PC-9 (cell line): Measurements from ENCODE around the gene MSL1. TPM values are rescaled to one million over a fixed set of nuclear protein-coding genes. Genes with fewer than 3 reads are reported as not detected.

ENCODE experiments used
- BruUV-seq: library from RNA; stranded (reverse); fragments of 400-500 nt; replicated peaks from 2 replicates; lab custom pipeline; 2021; lab: Mats Ljungman, UMichigan
- CTCF ChIA-PET: fragments of 300-600 bp; sonication (Branson Sonifier 250); formaldehyde crosslinking; loops from one replicate; lab custom pipeline; 2022; ENCODE audit warnings: antibody characterized with exemption; lab: Charles Lee
- POLR2A ChIA-PET: fragments of 300-600 bp; sonication (Branson Sonifier 250); formaldehyde crosslinking; loops from one replicate; lab custom pipeline; 2022; ENCODE audit warnings: antibody characterized with exemption; ENCODE audit not compliant: unreplicated experiment; lab: Charles Lee
- DNase-seq, 2 experiments: peaks; one replicate each; pipeline versions ENCODE4 v3.0.0 to v3.0.0-alpha.2; 2015 to 2022; ENCODE audit warnings: mixed read lengths in 1 of 2
- H2AFZ ChIP-seq: fragments of 200-600 bp; sonication (generic); 2 replicates; pipeline ENCODE4 v1.8.1; 2017; ENCODE audit warnings: antibody characterized with exemption
- H3F3A ChIP-seq: fragments of 200-600 bp; sonication (generic); 2 replicates; pipeline ENCODE4 v1.8.1; 2017; ENCODE audit warnings: antibody characterized with exemption, mild to moderate bottlenecking, low read depth; ENCODE audit not compliant: insufficient read depth
- H3K27ac ChIP-seq: fragments of 200-600 bp; sonication (generic); 2 replicates; pipeline ENCODE4 v1.6.1; 2016; ENCODE audit warnings: mixed run types
- H3K27me3 ChIP-seq: fragments of 200-600 bp; sonication (generic); 2 replicates; pipeline ENCODE4 v1.6.1; 2016; ENCODE audit warnings: low read depth, mixed run types; ENCODE audit not compliant: insufficient read depth
- H3K36me3 ChIP-seq: fragments of 200-600 bp; sonication (generic); 2 replicates; pipeline ENCODE4 v1.6.1; 2016; ENCODE audit warnings: low read depth, mixed run types
- H3K4me1 ChIP-seq: fragments of 200-600 bp; sonication (generic); replicated peaks from 2 replicates; pipeline ENCODE4 v1.6.1; 2016; ENCODE audit warnings: mixed run types; ENCODE audit not compliant: insufficient read depth
- H3K4me2 ChIP-seq: fragments of 200-600 bp; sonication (generic); 2 replicates; pipeline ENCODE4 v1.6.1; 2017; ENCODE audit warnings: mixed run types
- H3K4me3 ChIP-seq: fragments of 200-600 bp; sonication (generic); 2 replicates; pipeline ENCODE4 v1.6.1; 2016; ENCODE audit warnings: mixed run types
- H3K79me2 ChIP-seq: fragments of 200-600 bp; sonication (generic); 2 replicates; pipeline ENCODE4 v1.6.1; 2017; ENCODE audit warnings: low read depth, mixed run types
- H3K9me2 ChIP-seq: fragments of 200-600 bp; sonication (generic); 2 replicates; pipeline ENCODE4 v1.8.1; 2017; ENCODE audit warnings: mild to moderate bottlenecking; ENCODE audit not compliant: insufficient read depth
- H3K9me3 ChIP-seq: fragments of 200-600 bp; sonication (generic); 2 replicates; pipeline ENCODE4 v1.8.1; 2016; ENCODE audit warnings: low read depth; ENCODE audit not compliant: insufficient read depth
- H4K20me1 ChIP-seq: fragments of 200-600 bp; sonication (generic); 2 replicates; pipeline ENCODE4 v1.8.1; 2017; ENCODE audit not compliant: insufficient read depth
- EZH2 ChIP-seq: fragments of 200-600 bp; sonication (generic); IDR thresholded peaks from 2 replicates; pipeline ENCODE4 v1.8.0; 2017; ENCODE audit warnings: antibody characterized with exemption, low read depth
- intact Hi-C: fragments of 100-400 bp; cut with micrococcal nuclease; formaldehyde crosslinking; loops from one replicate; pipeline ENCODE4 v1.10.0; 2022; ENCODE audit not compliant: unreplicated experiment
- total RNA-seq: library from RNA; stranded (reverse); gene quantifications from 2 replicates; pipeline ENCODE4 v1.2.3, GENCODE V29; 2021
- TF ChIP-seq, protein P1 (sequence below): fragments of 200-600 bp; sonication (generic); conservative IDR thresholded peaks from 2 replicates; pipeline ENCODE4 v1.6.1; 2017; ENCODE audit warnings: mixed run types, antibody characterized with exemption, mild to moderate bottlenecking, moderate library complexity

The MSL1 gene
- total RNA-seq, 1 experiment from 2014 or later = 61.8 TPM

DNA sequence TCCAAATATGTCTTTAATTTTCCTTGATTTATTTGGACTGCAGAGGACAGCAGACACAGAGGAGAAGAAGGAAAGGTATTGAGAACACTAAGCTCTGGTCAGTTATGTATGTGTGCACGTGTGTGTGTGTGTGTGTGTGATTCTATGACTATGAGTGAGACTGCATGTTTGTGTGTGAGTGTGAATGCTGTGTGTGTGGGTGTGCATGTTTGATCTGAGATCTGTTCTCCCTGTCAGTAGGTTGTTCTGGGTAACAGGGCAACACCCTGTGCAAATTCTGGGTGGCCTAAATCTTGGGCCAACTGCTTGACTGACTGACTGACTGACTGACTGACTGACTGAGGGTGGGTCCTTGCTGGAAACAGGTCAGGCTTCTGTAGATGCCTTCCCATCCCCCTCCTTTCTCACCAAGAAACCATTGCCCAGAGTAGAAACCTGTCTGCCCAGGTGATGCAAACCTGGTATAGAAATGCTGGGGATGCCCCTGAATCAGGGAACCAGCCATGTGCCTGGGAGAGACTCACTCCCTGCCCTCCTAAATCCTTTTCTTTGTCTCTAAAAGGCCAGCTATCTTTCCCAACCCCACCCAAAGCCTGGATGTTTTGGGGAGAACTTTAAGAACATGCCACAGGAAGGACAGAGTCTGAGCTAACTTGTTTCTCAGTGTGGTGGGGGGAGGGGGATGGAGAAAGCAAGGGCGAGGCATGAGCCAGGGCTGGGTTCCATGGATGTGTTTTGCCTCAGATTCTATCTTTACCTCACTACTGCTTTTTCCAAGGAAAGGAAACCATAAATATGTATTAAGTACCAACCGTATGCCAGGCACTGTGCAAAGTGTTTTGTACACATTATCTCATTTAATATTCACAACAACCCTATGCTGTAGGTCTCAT lies 16.9 kb upstream of the MSL1 start:
- Histone ChIP-seq H3F3A (peaks cover 18% of the 10 kb centered on the region), H4K20me1 (no peaks in the 10 kb centered on the region), H3K9me2 (no peaks in the 10 kb centered on the region), H3K4me3 (no peak overlapping the region), H3K9me3 (no peaks in the 10 kb centered on the region), H3K4me1 (peaks cover 43% of the 10 kb centered on the region), H3K79me2 (peaks cover 4% of the 10 kb centered on the region), H3K36me3 (no peaks in the 10 kb centered on the region), H3K4me2 (peak overlapping the region; percentile 59), H2AFZ (no peak overlapping the region), H3K27me3 (no peaks in the 10 kb centered on the region), H3K27ac (peak overlapping the region; percentile 25; the same call in 1 of the 2 replicates)
- DNase-seq = peak in 1 of 2 experiments; percentile 64
- no TSS peak for BruUV-seq
- ChIA-PET CTCF (no interaction called here), POLR2A (interaction anchor here (0.6 kb wide), 2 partner anchors 8 to 33 kb away, joined by 5 to 17 read pairs; no protein-coding TSS in a partner anchor)
- intact Hi-C loops = no loop called here
- no peak for TF ChIP-seq EZH2

DNA sequence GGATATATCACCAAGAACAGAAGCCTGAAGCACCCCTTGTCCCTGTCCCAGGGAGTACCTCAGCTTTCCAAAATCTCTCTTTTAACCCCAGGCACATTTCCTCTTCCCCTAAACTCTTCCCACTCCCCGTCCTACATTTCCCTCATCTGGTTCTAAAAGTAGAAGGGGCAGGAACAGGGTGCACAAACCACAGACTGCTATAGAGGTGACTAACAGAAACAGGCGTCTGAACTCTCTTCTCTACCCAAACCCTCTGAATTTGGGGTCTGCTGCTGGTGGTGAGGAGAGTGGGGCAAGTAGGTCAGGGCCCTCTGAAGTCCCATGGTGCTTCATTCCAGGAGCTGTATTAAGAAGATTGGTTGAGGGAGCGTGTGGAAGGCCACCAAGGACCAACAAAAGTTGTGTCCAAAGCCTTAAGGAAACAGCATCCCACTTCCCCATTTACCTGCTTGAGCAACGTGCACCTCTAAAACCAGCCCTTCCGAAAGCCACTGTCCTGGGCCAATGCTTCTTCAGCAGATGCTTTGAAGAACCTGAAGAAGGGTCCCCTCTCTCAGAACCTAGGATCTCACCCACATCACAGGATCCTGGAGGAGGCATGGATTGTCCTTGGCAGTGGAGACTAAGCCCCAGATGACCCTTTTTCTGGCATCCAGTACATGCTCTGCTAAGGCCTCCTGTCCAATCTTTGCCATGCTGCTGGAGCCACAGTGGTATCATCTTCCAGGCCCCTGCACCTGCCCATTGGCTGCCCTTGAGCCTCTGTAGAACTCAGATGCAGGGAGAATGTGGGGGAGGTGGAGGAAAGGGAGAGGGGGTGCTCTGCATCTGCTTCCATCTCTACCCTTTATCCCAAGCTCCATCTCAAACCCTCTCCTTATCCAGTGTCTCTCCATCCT lies 15.7 kb upstream of the MSL1 start:
- no peak for TF ChIP-seq EZH2
- TF ChIP-seq, protein P1, sequence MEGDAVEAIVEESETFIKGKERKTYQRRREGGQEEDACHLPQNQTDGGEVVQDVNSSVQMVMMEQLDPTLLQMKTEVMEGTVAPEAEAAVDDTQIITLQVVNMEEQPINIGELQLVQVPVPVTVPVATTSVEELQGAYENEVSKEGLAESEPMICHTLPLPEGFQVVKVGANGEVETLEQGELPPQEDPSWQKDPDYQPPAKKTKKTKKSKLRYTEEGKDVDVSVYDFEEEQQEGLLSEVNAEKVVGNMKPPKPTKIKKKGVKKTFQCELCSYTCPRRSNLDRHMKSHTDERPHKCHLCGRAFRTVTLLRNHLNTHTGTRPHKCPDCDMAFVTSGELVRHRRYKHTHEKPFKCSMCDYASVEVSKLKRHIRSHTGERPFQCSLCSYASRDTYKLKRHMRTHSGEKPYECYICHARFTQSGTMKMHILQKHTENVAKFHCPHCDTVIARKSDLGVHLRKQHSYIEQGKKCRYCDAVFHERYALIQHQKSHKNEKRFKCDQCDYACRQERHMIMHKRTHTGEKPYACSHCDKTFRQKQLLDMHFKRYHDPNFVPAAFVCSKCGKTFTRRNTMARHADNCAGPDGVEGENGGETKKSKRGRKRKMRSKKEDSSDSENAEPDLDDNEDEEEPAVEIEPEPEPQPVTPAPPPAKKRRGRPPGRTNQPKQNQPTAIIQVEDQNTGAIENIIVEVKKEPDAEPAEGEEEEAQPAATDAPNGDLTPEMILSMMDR = no peak
- POLR2A ChIA-PET = no interaction called here
- no peaks in the 10 kb centered on the region for H4K20me1 ChIP-seq
- H3K4me2 ChIP-seq = no peak overlapping the region
- no peak overlapping the region for H3K4me3 ChIP-seq
- no peaks in the 10 kb centered on the region for H3K27me3 ChIP-seq
- H3K9me2 ChIP-seq = no peaks in the 10 kb centered on the region
- no TSS peak for BruUV-seq
- CTCF ChIA-PET = no interaction called here
- H3K36me3 ChIP-seq = no peaks in the 10 kb centered on the region
- peaks cover 10% of the 10 kb centered on the region for H3F3A ChIP-seq
- no peak overlapping the region for H3K27ac ChIP-seq
- no peak for DNase-seq
- H3K9me3 ChIP-seq = no peaks in the 10 kb centered on the region
- H2AFZ ChIP-seq = no peak overlapping the region
- intact Hi-C loops = no loop called here
- no peaks in the 10 kb centered on the region for H3K79me2 ChIP-seq
- peaks cover 45% of the 10 kb centered on the region for H3K4me1 ChIP-seq

DNA sequence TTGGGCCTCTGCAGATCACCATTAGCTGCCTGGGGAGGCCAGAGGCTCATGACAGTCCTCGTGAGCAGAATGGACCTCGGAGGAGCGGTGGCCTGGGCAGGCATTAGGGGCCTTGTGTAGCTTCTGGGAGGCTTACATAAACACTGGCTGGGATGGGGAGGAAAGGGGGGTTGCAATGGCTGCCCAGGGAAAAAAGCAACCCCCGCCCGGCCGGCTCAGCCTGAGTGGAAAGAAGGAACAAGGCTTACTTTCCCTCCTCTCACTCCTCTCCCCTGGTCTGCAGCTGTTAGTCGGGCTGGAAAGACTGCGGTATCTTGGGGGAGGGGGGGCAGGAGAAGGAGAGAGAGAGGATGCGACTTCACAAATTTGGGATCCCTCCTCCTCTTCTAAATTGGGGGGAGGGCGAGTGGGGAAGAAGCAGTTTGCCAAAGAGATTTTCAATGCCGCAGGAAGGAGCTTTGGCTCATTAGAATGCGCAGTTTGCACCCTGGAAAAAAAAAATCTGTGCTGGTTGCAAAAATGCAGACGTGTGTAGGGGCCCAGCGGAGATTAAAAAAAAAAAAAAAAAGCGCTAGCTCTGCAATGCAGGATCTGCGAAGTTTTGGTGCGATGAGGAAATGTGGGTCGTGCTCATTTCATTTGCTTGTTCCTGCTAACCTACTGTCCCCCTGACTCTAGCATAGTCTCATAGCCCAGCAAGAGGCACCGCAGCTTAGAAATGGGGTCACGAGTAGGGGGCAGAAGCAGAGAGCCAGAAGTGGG lies 14.8 kb upstream of the MSL1 start:
- no peak for DNase-seq
- H3K4me2 ChIP-seq = no peak overlapping the region
- CTCF ChIA-PET = interaction anchor here (0.7 kb wide), 1 partner anchor 91 kb away, joined by 6 read pairs; no protein-coding TSS in a partner anchor

More for the DNA sequence above, 14.8 kb upstream of the MSL1 start:
- Histone ChIP-seq H4K20me1 (no peaks in the 10 kb centered on the region), H3K4me3 (no peak overlapping the region), H3K27me3 (no peaks in the 10 kb centered on the region), H3K27ac (no peak overlapping the region), H2AFZ (no peak overlapping the region), H3F3A (peaks cover 1% of the 10 kb centered on the region), H3K4me1 (peaks cover 44% of the 10 kb centered on the region), H3K79me2 (no peaks in the 10 kb centered on the region), H3K36me3 (no peaks in the 10 kb centered on the region), H3K9me2 (no peaks in the 10 kb centered on the region), H3K9me3 (no peaks in the 10 kb centered on the region)
- no peak for TF ChIP-seq EZH2
- TF ChIP-seq, protein P1 = no peak
- BruUV-seq = no TSS peak
- POLR2A ChIA-PET = interaction anchor here (0.6 kb wide), 1 partner anchor 85 kb away, joined by 3 read pairs; no protein-coding TSS in a partner anchor
- intact Hi-C loops = no loop called here
